ENCODE data around the gene TMEM164.

DNA sequence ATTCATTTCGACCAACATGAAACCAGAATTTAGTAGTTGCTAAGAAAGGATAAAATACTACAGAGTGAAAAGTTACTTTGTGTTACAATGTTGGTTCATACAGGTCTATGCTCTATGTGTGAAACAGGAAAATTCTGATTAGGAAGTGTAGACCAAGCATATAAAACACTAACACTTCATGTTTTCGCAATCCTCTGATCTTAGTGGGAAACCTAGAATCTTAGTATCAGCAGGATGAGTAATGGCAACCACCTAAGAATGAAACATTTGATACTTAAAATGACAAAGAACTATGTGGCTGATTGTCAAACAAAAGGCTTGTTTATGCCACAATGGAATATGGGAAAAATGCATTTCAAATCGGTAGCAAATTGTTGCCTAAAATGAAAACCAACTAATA, 198.9 kb downstream of the TMEM164 start:
- TF ChIP-seq POLR2A (IDR thresholded peaks at IDR 0.05) (no peak), POLR2AphosphoS5 (IDR thresholded peaks at IDR 0.05) (no peak)
- TF ChIP-seq, protein P1, sequence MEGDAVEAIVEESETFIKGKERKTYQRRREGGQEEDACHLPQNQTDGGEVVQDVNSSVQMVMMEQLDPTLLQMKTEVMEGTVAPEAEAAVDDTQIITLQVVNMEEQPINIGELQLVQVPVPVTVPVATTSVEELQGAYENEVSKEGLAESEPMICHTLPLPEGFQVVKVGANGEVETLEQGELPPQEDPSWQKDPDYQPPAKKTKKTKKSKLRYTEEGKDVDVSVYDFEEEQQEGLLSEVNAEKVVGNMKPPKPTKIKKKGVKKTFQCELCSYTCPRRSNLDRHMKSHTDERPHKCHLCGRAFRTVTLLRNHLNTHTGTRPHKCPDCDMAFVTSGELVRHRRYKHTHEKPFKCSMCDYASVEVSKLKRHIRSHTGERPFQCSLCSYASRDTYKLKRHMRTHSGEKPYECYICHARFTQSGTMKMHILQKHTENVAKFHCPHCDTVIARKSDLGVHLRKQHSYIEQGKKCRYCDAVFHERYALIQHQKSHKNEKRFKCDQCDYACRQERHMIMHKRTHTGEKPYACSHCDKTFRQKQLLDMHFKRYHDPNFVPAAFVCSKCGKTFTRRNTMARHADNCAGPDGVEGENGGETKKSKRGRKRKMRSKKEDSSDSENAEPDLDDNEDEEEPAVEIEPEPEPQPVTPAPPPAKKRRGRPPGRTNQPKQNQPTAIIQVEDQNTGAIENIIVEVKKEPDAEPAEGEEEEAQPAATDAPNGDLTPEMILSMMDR (IDR thresholded peaks at IDR 0.05) = no peak
